Transverse colon (tissue), 4 donors: ENCODE data around the gene SASH1. TPM values are rescaled to one million over a fixed set of nuclear protein-coding genes. Genes with fewer than 3 reads are reported as not detected.
"Not testable (repeated sequence)": the region's sequence is repeated elsewhere in the genome, so short reads cannot be mapped to it uniquely, and the experiment has no call there.

Experiments
- DNase-seq: peaks from one replicate; pipeline ENCODE4 v3.0.0-alpha.2; 2019
- H3K27ac ChIP-seq, 4 donors: fragments of 200-600 bp; sonication (generic); 2 replicates each; pipeline ENCODE4 v1.5.1; 2016 to 2018; ENCODE audit warnings: inconsistent platforms in 4 of 4
- H3K27me3 ChIP-seq: fragments of 200-600 bp; sonication (generic); 2 replicates; pipeline ENCODE4 v1.5.1; 2017; ENCODE audit warnings: inconsistent platforms
- H3K36me3 ChIP-seq, 4 donors: fragments of 200-600 bp; sonication (generic); 2 replicates each; pipeline ENCODE4 v1.5.1; 2017 to 2019; ENCODE audit warnings: inconsistent platforms in 4 of 4
- H3K4me1 ChIP-seq, 4 donors: fragments of 200-600 bp; sonication (generic); 2 replicates each; pipeline ENCODE4 v1.5.1; 2017 to 2020; ENCODE audit warnings: inconsistent platforms in 4 of 4
- H3K4me3 ChIP-seq, 4 donors: fragments of 200-600 bp; sonication (generic); 1 replicate in 1 of 4; 2 replicates in 3 of 4; pipeline versions ENCODE4 v1.5.1 to v1.6.1; 2017 to 2019; ENCODE audit warnings: inconsistent platforms in 4 of 4
- H3K9me3 ChIP-seq, 2 donors: fragments of 200-600 bp; sonication (generic); 2 replicates each; pipeline ENCODE4 v1.5.1; 2017 to 2019; ENCODE audit warnings: inconsistent platforms in 2 of 2
- EP300 ChIP-seq: sonication (generic); formaldehyde crosslinking; IDR thresholded peaks from one replicate; pipeline ENCODE4 v1.6.1; 2017; ENCODE audit warnings: antibody characterized with exemption, low read depth
- POLR2A ChIP-seq: fragments of 450-650 bp; IDR thresholded peaks from one replicate; pipeline ENCODE4 v1.6.1; 2016; ENCODE audit warnings: antibody characterized with exemption, mild to moderate bottlenecking, moderate library complexity
- POLR2AphosphoS5 ChIP-seq, 3 donors: sonication (generic); formaldehyde crosslinking; IDR thresholded peaks; one replicate each; pipeline ENCODE4 v1.6.1; 2016; ENCODE audit warnings: antibody characterized with exemption in 3 of 3
- WGBS, 2 donors: methylation state at CpG; one replicate each; pipeline ENCODE4 v1.1.5; 2018; ENCODE audit warnings: low coverage in 1 of 2; 5-methylcytosine and 5-hydroxymethylcytosine counted together
- in situ Hi-C, 4 donors: fragments of 200-750 bp; cut with MboI; loops; one replicate each; pipeline versions ENCODE4 v1.15.0 to v1.15.1; 2017; ENCODE audit warnings: low sequenced_read_pairs in 3 of 4, low pct_ligation_motif_present in 1 of 4, low pct_unique_long_range_greater_than_20kb in 1 of 4
- intact Hi-C: fragments of 100-400 bp; cut with DNase I; formaldehyde crosslinking; loops from one replicate; pipeline ENCODE4 v1.15.1; 2023; ENCODE audit warnings: low total_unique reads
- total RNA-seq, 4 donors: library from RNA; depleted of rRNA; stranded (reverse); fragments of >200 nt; gene quantifications; one replicate each; pipeline ENCODE4 v1.1.0, GENCODE V29; 2016
- TF ChIP-seq, protein P1 (sequence below), 5 experiments: fragments of 200-600 bp in 3 of 5; fragments of 450-650 bp in 2 of 5; sonication (generic) in 3 of 5; IDR thresholded peaks; 1 replicate in 2 of 5; 2 replicates in 3 of 5; pipeline ENCODE4 v1.5.1; 2016 to 2017; ENCODE audit warnings: antibody characterized with exemption in 5 of 5, inconsistent platforms in 3 of 5, mild to moderate bottlenecking in 2 of 5, moderate library complexity in 1 of 5

Gene SASH1
- total RNA-seq, 4 donors from 2014 or later, result 16.5 to 71.6 (median 28.7) TPM

DNA sequence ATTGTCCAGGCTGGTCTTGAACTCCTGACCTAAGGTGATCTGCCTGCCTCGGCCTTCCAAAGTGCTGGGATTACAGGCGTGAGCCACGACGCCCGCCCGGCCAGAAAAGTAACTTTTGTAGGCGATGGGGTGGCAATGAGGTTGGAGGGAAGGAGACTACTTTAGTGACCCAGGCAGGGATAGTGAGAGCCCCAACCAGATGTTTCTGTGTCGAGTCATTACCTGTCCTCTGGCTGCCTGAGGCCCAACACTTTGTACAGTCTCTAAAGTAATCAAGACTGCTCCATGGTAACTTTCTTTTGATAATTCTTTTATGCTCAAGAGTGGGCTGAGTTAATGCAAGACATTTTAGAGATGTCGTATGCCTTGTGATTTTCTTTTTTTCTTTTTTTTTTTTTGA is 6.8 kb downstream of the SASH1 start:
- TF ChIP-seq, protein P1, sequence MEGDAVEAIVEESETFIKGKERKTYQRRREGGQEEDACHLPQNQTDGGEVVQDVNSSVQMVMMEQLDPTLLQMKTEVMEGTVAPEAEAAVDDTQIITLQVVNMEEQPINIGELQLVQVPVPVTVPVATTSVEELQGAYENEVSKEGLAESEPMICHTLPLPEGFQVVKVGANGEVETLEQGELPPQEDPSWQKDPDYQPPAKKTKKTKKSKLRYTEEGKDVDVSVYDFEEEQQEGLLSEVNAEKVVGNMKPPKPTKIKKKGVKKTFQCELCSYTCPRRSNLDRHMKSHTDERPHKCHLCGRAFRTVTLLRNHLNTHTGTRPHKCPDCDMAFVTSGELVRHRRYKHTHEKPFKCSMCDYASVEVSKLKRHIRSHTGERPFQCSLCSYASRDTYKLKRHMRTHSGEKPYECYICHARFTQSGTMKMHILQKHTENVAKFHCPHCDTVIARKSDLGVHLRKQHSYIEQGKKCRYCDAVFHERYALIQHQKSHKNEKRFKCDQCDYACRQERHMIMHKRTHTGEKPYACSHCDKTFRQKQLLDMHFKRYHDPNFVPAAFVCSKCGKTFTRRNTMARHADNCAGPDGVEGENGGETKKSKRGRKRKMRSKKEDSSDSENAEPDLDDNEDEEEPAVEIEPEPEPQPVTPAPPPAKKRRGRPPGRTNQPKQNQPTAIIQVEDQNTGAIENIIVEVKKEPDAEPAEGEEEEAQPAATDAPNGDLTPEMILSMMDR (IDR thresholded peaks at IDR 0.05), result no peak
- TF ChIP-seq POLR2AphosphoS5 (IDR thresholded peaks at IDR 0.05), result no peak
- TF ChIP-seq EP300, result no peak
- no peak for TF ChIP-seq POLR2A
- Histone ChIP-seq H3K27me3 (no peaks in the 10 kb centered on the region), H3K9me3 (no peaks in the 10 kb centered on the region), H3K27ac (no peak overlapping the region), H3K36me3 (no peaks in the 10 kb centered on the region), H3K4me1 (peaks cover 0 to 9% (median 0%) of the 10 kb centered on the region in 4 donors), H3K4me3 (no peak overlapping the region)
- intact Hi-C loops, result no loop called here
- no peak for DNase-seq
- in situ Hi-C loops, result no loop called here
- WGBS, 2 donors, result 93 to 94% methylated on average over 2 to 9 of the region's 9 CpGs

DNA sequence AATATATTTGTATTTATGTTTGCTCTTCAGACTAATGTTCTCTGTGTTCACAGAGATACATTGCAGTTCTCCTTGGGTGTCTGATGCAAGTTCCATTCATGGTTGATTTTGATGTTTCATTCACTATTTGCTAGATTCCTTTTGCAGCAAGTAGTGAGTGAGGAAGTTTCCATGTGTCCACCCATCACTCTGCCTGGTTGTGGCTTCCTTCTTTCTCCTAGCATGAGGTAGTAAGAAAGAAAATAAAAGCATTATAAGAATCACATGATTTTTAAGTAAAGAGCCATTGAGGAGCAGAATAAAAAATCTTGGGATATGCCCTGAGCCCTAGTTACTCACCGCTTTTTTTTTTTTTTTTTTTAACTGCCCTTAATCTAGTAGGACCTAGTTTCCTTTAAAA is 8.7 kb downstream of the SASH1 start:
- 56 to 74% methylated on average over 1 of the region's 1 CpG for WGBS, 2 donors
- DNase-seq, result no peak
- H3K4me1 ChIP-seq, result no peaks in the 10 kb centered on the region
- H3K27ac ChIP-seq, result no peak overlapping the region
- H3K27me3 ChIP-seq, result no peaks in the 10 kb centered on the region
- H3K9me3 ChIP-seq, result no peaks in the 10 kb centered on the region
- TF ChIP-seq, protein P1 (IDR thresholded peaks at IDR 0.05), result no peak
- TF ChIP-seq EP300 (no peak), POLR2AphosphoS5 (IDR thresholded peaks at IDR 0.05) (no peak)
- no peak overlapping the region for H3K4me3 ChIP-seq
- H3K36me3 ChIP-seq, result no peaks in the 10 kb centered on the region
- in situ Hi-C loops, result no loop called here
- intact Hi-C loops, result no loop called here

DNA sequence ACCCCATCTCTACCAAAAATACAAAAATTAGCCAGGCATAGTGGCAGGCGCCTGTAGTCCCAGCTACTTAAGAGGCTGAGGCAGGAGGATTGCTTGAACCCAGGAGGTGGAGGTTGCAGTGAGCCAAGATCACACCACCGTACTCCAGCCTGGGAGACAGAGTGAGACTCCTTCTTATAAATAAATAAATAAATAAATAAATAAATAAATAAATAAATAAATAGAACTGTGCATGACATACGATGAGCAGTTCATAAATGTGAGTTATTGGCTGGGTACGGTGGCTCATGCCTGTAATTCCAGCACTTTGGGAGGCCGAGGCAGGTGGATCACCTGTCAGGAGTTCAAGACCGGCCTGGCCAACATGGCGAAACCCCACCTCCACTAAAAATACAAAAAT is 9.8 kb downstream of the SASH1 start:
- WGBS, 2 donors, result 90 to 95% methylated on average over 6 to 7 of the region's 7 CpGs
- H3K27ac ChIP-seq, in situ Hi-C loops: not testable (repeated sequence)

DNA sequence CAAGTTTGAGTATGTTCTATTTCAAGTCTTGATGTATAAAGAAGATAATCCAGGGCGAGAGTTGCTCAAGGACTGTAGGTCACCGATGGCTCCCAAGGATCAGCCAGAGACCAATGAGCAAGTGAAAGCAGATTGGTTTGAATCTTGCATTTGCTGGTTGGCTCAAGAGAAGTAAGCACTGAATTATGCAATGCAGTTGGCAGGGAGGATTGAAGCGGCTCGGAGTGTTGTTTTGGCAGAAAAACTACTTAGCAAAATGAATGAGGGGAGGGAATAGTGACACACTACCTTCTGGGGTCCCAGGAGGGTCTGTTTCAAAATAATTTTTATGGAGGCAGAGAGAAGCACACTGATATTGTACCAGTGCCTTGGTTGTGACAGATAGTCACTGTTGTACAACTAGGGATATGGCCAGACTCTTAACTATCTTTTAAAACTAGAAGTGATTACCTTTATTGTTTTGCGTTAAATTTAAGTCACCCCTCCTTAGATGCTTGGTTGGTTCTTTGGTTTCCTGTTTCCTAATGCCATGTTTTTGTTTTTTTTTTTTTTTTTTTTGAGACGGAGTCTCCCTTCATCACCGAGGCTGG is 15.7 kb downstream of the SASH1 start:
- TF ChIP-seq POLR2AphosphoS5 (IDR thresholded peaks at IDR 0.05), result peak in 1 of 3 donors; percentile 29
- TF ChIP-seq POLR2A, result no peak
- TF ChIP-seq EP300, result no peak
- H3K4me1 ChIP-seq, result peaks cover 0 to 6% (median 0%) of the 10 kb centered on the region in 4 donors
- no peaks in the 10 kb centered on the region for H3K27me3 ChIP-seq
- H3K27ac ChIP-seq, result no peak overlapping the region
- no peaks in the 10 kb centered on the region for H3K36me3 ChIP-seq
- intact Hi-C loops, result no loop called here
- DNase-seq, result no peak
- no peaks in the 10 kb centered on the region for H3K9me3 ChIP-seq
- 62 to 70% methylated on average over 6 to 7 of the region's 7 CpGs for WGBS, 2 donors
- in situ Hi-C loops, result no loop called here
- H3K4me3 ChIP-seq, result no peak overlapping the region

More for the DNA sequence above, 9.8 kb downstream of the SASH1 start:
- intact Hi-C loops, H3K9me3 ChIP-seq, H3K27me3 ChIP-seq, H3K36me3 ChIP-seq, H3K4me3 ChIP-seq, H3K4me1 ChIP-seq, DNase-seq: not testable (repeated sequence)

DNA sequence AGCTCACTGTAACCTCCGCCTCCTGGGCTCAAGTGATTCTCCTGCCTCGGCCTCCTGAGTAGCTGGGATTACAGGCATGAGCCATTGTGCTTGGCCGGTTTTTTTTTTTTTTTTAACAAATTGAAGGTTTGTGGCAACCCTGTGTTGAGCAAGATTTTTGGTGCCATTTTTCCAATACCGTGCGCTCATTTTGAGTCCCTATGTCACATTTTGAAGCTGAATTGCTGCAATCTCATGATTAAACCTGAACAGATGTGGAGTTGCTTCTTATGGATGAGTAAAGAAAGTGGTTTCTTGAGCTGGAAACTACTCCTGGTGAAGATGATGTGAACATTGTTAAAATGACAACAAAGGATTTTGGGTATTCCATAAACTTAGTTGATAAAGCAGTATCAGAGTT is 16.6 kb downstream of the SASH1 start:
- TF ChIP-seq, protein P1 (IDR thresholded peaks at IDR 0.05), result no peak
- TF ChIP-seq POLR2AphosphoS5 (IDR thresholded peaks at IDR 0.05), result no peak
- no peak for TF ChIP-seq POLR2A
- no peak for TF ChIP-seq EP300
- no peaks in the 10 kb centered on the region for H3K36me3 ChIP-seq
- H3K27me3 ChIP-seq, result no peaks in the 10 kb centered on the region
- 92 to 93% methylated on average over 5 of the region's 5 CpGs for WGBS, 2 donors
- no peak overlapping the region for H3K27ac ChIP-seq
- H3K4me1 ChIP-seq, result peaks cover 0 to 6% (median 0%) of the 10 kb centered on the region in 4 donors
- in situ Hi-C loops, result no loop called here
- H3K4me3 ChIP-seq, result no peak overlapping the region
- no peaks in the 10 kb centered on the region for H3K9me3 ChIP-seq
- no peak for DNase-seq
- intact Hi-C loops, result no loop called here
